Lower lobe of right lung (tissue), 2 donors: ENCODE data around the gene PLPPR1. TPM values are rescaled to one million over a fixed set of nuclear protein-coding genes. Genes with fewer than 3 reads are reported as not detected.

ENCODE experiments used
- ATAC-seq, 2 donors: fragments of 200-7000 bp; cut with Tn5 transposase; one replicate each; pipeline ENCODE4 v1.9.1; 2020 to 2022; ENCODE audit warnings: mild to moderate bottlenecking in 2 of 2, moderate library complexity in 2 of 2
- DNase-seq: peaks from one replicate; pipeline ENCODE4 v3.0.0-alpha.2; 2020
- H3K27ac ChIP-seq: fragments of 200-600 bp; one replicate; pipeline ENCODE4 v1.8.0; 2022
- H3K27me3 ChIP-seq: fragments of 200-600 bp; one replicate; pipeline ENCODE4 v1.8.0; 2022; ENCODE audit warnings: low read depth
- H3K36me3 ChIP-seq: fragments of 200-600 bp; one replicate; pipeline ENCODE4 v1.8.0; 2022; ENCODE audit warnings: mild to moderate bottlenecking
- H3K4me1 ChIP-seq: fragments of 200-600 bp; one replicate; pipeline ENCODE4 v1.8.0; 2022
- H3K4me3 ChIP-seq: fragments of 200-600 bp; one replicate; pipeline ENCODE4 v1.8.0; 2022; ENCODE audit warnings: mild to moderate bottlenecking
- H3K9me3 ChIP-seq: fragments of 200-600 bp; one replicate; pipeline ENCODE4 v1.8.0; 2022
- intact Hi-C: fragments of 100-400 bp; cut with DNase I; formaldehyde crosslinking; loops from one replicate; pipeline ENCODE4 v1.11.0; 2022
- total RNA-seq: library from RNA; stranded (reverse); fragmentation: NEBNext Ultra II Directional; extraction: Animal tissue kit (Norgen Biotek cat#: 25700); gene quantifications from one replicate; pipeline ENCODE4 v1.2.1, GENCODE V29; 2021
- TF ChIP-seq, protein P1 (sequence below): fragments of 200-600 bp; IDR thresholded peaks from one replicate; pipeline ENCODE4 v1.8.0; 2022; ENCODE audit warnings: antibody characterized with exemption, mild to moderate bottlenecking
- donor health status: DM: no; HTN: yes; CAD: no; lungs with severe emphysema.

The PLPPR1 gene
- total RNA-seq, 1 donor from 2014 or later: 5.4 TPM

DNA sequence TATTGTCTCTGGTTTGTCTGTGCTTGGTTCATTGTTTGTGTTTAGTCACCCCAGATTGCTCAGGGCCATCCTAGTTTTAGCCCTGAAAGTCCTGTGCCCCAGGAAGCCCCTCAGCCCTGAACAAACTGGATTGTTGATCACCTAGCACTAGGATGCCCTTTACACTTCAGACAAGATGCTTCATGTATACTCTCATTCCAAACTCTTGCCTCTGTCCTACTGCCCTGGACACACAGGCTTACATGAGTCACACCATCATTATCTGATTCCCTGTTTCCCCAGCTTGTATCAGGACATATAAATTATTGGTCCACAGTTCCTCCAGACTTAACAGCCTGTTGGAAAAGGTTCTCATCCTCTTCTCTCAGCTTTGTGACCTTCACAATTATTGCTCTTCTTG is 236.2 kb downstream of the PLPPR1 start:
- Histone ChIP-seq H3K27ac (no peak overlapping the region), H3K36me3 (no peaks in the 10 kb centered on the region), H3K27me3 (no peaks in the 10 kb centered on the region), H3K9me3 (no peaks in the 10 kb centered on the region), H3K4me3 (no peak overlapping the region), H3K4me1 (no peaks in the 10 kb centered on the region)
- TF ChIP-seq, protein P1, sequence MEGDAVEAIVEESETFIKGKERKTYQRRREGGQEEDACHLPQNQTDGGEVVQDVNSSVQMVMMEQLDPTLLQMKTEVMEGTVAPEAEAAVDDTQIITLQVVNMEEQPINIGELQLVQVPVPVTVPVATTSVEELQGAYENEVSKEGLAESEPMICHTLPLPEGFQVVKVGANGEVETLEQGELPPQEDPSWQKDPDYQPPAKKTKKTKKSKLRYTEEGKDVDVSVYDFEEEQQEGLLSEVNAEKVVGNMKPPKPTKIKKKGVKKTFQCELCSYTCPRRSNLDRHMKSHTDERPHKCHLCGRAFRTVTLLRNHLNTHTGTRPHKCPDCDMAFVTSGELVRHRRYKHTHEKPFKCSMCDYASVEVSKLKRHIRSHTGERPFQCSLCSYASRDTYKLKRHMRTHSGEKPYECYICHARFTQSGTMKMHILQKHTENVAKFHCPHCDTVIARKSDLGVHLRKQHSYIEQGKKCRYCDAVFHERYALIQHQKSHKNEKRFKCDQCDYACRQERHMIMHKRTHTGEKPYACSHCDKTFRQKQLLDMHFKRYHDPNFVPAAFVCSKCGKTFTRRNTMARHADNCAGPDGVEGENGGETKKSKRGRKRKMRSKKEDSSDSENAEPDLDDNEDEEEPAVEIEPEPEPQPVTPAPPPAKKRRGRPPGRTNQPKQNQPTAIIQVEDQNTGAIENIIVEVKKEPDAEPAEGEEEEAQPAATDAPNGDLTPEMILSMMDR: no peak
- intact Hi-C loops: no loop called here
- no peak for DNase-seq
- no peak for ATAC-seq

DNA sequence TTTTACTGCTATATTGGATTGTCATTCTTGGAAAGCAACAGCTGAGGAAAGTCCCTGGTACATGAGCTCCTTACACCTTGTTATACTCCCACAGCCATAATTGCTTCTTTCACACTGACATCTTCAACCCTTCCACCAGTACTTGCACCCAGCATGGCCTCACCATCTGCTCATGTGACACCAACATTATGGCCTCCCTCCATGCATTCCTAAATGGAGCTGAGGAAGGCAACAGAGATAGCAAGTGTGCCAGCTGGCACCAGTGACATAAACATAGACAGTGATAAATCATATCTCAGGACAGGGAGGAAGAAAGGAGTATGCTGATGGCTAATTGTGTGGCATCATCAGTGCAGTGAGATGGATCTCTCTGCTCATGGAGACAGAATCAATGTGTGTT is 236.7 kb downstream of the PLPPR1 start:
- ATAC-seq (no peak), DNase-seq (no peak)
- intact Hi-C loops: no loop called here
- H3K4me3 ChIP-seq: no peak overlapping the region
- H3K9me3 ChIP-seq: no peaks in the 10 kb centered on the region
- no peaks in the 10 kb centered on the region for H3K27me3 ChIP-seq
- TF ChIP-seq, protein P1: no peak
- no peak overlapping the region for H3K27ac ChIP-seq
- H3K36me3 ChIP-seq: no peaks in the 10 kb centered on the region
- H3K4me1 ChIP-seq: no peaks in the 10 kb centered on the region

DNA sequence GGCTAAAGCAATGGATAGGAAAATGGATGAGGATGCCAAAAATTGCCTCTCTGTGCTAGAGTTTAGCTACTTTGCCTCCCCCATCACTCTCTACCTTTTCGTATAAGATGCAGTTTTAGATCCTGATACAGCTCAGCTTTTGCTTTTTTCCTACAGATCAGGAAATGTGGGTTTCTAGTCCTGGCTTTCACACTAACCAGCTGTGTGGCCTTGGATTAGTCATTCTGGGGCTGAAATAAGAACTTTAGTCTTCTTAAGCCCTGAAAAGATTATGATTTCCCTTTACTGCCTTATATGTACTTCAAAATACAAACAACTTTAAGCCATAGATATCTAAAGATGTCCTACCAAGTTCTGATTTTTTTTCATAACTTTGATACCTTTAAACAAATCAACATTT is 239.9 kb downstream of the PLPPR1 start:
- Histone ChIP-seq H3K36me3 (no peaks in the 10 kb centered on the region), H3K4me3 (no peak overlapping the region), H3K9me3 (no peaks in the 10 kb centered on the region), H3K27me3 (no peaks in the 10 kb centered on the region), H3K27ac (no peak overlapping the region), H3K4me1 (no peaks in the 10 kb centered on the region)
- TF ChIP-seq, protein P1: no peak
- ATAC-seq: no peak
- intact Hi-C loops: no loop called here
- DNase-seq: no peak

DNA sequence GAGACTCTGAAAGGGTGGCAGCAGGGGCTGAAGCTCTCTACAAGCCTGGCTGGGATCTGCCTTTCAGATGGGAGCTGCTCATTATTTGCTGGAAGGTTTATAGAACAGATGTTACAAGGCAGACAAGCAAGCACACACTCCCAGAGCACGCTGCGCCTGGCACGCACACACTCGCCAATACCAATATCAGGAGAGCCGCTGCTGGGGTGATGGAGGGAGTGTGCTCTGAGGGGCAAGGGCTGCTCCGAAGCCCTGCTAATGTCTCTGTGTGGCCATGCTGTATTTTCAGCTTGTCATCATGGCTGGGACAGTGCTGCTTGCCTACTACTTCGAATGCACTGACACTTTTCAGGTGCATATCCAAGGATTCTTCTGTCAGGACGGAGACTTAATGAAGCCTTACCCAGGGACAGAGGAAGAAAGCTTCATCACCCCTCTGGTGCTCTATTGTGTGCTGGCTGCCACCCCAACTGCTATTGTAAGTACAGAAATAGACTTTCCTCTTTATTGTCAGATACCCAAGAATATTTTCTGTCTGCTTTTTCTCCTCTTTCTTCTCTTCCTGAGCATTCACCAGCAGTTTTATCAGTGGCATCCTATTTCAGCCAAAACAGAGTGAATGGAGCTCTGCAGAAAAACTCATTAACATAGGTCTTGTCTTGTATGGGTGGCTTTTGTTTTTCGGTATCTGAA is 241.2 kb downstream of the PLPPR1 start:
- no peaks in the 10 kb centered on the region for H3K4me1 ChIP-seq
- H3K4me3 ChIP-seq: no peak overlapping the region
- H3K27me3 ChIP-seq: no peaks in the 10 kb centered on the region
- DNase-seq: no peak
- TF ChIP-seq, protein P1: no peak
- no peaks in the 10 kb centered on the region for H3K9me3 ChIP-seq
- no peaks in the 10 kb centered on the region for H3K36me3 ChIP-seq
- intact Hi-C loops: no loop called here
- no peak overlapping the region for H3K27ac ChIP-seq
- ATAC-seq: no peak

DNA sequence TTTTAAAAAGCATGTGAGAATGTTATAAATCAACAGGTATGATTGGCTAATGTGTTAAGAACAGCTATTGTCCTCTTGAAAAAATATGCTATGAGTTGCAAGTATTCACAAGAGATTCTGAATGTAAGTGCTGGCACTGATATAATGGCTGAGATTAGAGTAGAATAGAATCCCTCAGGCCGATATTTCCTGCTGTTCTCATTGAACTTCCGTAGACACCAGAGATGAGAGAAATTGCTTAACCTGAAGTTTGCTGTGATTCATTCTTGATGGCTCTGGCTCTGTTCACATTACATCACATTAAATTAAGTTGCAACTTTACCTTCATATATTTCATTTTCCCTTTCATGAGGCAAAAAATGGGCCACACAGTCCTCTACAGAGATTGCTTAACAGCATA is 241.8 kb downstream of the PLPPR1 start:
- H3K36me3 ChIP-seq: no peaks in the 10 kb centered on the region

More for the DNA sequence above, 241.8 kb downstream of the PLPPR1 start:
- no peak overlapping the region for H3K27ac ChIP-seq
- intact Hi-C loops: no loop called here
- H3K4me3 ChIP-seq: no peak overlapping the region
- TF ChIP-seq, protein P1: no peak
- ATAC-seq (no peak), DNase-seq (no peak)
- no peaks in the 10 kb centered on the region for H3K9me3 ChIP-seq
- no peaks in the 10 kb centered on the region for H3K27me3 ChIP-seq
- H3K4me1 ChIP-seq: no peaks in the 10 kb centered on the region
